ENCODE measurements around the gene RPS6KA3. TPM values are rescaled to one million over a fixed set of nuclear protein-coding genes. Genes with fewer than 3 reads are reported as not detected.

The RPS6KA3 gene
- total RNA-seq, 6 experiments from 2014 or later = 36.0 to 63.7 (median 44.7) TPM

- ATAC-seq (peak; percentile 41 to 66 (median 50)), DNase-seq (peak; percentile 55 to 68 (median 60))
- no peaks in the 10 kb centered on the region for H3K36me3 ChIP-seq
- peaks cover 0 to 10% (median 0%) of the 10 kb centered on the region in 4 donors for H3K4me1 ChIP-seq
- H3K4me3 ChIP-seq = peak overlapping the region; percentile 46 to 59 (median 55)
- peak overlapping the region; percentile 22 to 73 (median 53) for H3K27ac ChIP-seq
- no peak for TF ChIP-seq CTCF (IDR thresholded peaks at IDR 0.05)
- TF ChIP-seq POLR2A (IDR thresholded peaks at IDR 0.05) = peak; percentile 76
- 30% methylated on average over 26 of the region's 26 CpGs for WGBS (ENCODE audit: insufficient coverage, low coverage, low lambda C conversion rate, missing lambda C conversion rate)
- H3K9me3 ChIP-seq = no peaks in the 10 kb centered on the region
- no peaks in the 10 kb centered on the region for H3K27me3 ChIP-seq
- intact Hi-C loops (cut with DNase I) = no loop called here
Observed at GRCh38 chrX:20265221-20265725, 1.4 kb downstream of the RPS6KA3 start.

GRCh38 chrX:20263474-20263873 is 3.2 kb downstream of the RPS6KA3 start:
- intact Hi-C loops (cut with DNase I) = no loop called here
- no peaks in the 10 kb centered on the region for H3K9me3 ChIP-seq
- H3K27me3 ChIP-seq = no peaks in the 10 kb centered on the region
- DNase-seq = no peak
- WGBS (ENCODE audit: insufficient coverage, low coverage, low lambda C conversion rate, missing lambda C conversion rate) = 5% methylated on average over 2 of the region's 2 CpGs
- no peak for ATAC-seq
- H3K4me1 ChIP-seq = peaks cover 0 to 10% (median 0%) of the 10 kb centered on the region in 4 donors
- no peak overlapping the region for H3K4me3 ChIP-seq
- H3K27ac ChIP-seq = no peak overlapping the region
- TF ChIP-seq POLR2A (IDR thresholded peaks at IDR 0.05) = no peak
- no peak for TF ChIP-seq CTCF (IDR thresholded peaks at IDR 0.05)
- H3K36me3 ChIP-seq = no peaks in the 10 kb centered on the region

GRCh38 chrX:20260885-20261284 is 5.8 kb downstream of the RPS6KA3 start:
- Histone ChIP-seq H3K4me1 (peaks cover 0 to 10% (median 0%) of the 10 kb centered on the region in 4 donors), H3K4me3 (no peak overlapping the region), H3K27me3 (no peaks in the 10 kb centered on the region), H3K9me3 (no peaks in the 10 kb centered on the region), H3K36me3 (no peaks in the 10 kb centered on the region), H3K27ac (no peak overlapping the region)
- ATAC-seq (no peak), DNase-seq (no peak)
- intact Hi-C loops (cut with DNase I) = no loop called here
- whole genome bisulfite sequencing (ENCODE audit: insufficient coverage, low coverage, low lambda C conversion rate, missing lambda C conversion rate) = 16% methylated on average over 2 of the region's 2 CpGs
- no peak for TF ChIP-seq CTCF (IDR thresholded peaks at IDR 0.05)
- TF ChIP-seq POLR2A (IDR thresholded peaks at IDR 0.05) = no peak

GRCh38 chrX:20254712-20255299 is 11.9 kb downstream of the RPS6KA3 start:
- H3K4me3 ChIP-seq = no peak overlapping the region
- no peaks in the 10 kb centered on the region for H3K36me3 ChIP-seq
- no peaks in the 10 kb centered on the region for H3K4me1 ChIP-seq
- 60% methylated on average over 4 of the region's 4 CpGs for WGBS (ENCODE audit: insufficient coverage, low coverage, low lambda C conversion rate, missing lambda C conversion rate)
- no peaks in the 10 kb centered on the region for H3K27me3 ChIP-seq
- intact Hi-C loops (cut with DNase I) = loop anchor here in 1 of 2 donors (10.0 kb wide), 1 partner anchor 190 kb away; no protein-coding TSS in a partner anchor
- no peaks in the 10 kb centered on the region for H3K9me3 ChIP-seq
- DNase-seq = no peak
- TF ChIP-seq CTCF (IDR thresholded peaks at IDR 0.05) (no peak), POLR2A (IDR thresholded peaks at IDR 0.05) (no peak)
- H3K27ac ChIP-seq = no peak overlapping the region
- no peak for ATAC-seq

Measured in right lobe of liver (tissue), 6 donors.